Loucy (cell line): ENCODE data around the gene NMRK1.

Experiments
- H2AFZ ChIP-seq: fragments of 200-600 bp; sonication (generic); 2 replicates; pipeline ENCODE4 v1.6.0; 2016; ENCODE audit warnings: antibody characterized with exemption, mild to moderate bottlenecking, low read length, moderate library complexity
- H3F3A ChIP-seq: fragments of 200-600 bp; 2 replicates; pipeline ENCODE4 v1.6.0; 2016; ENCODE audit warnings: antibody characterized with exemption, low read depth, mild to moderate bottlenecking
- H3K27me3 ChIP-seq: fragments of 200-600 bp; sonication (generic); 2 replicates; pipeline ENCODE4 v1.6.1; 2014; ENCODE audit warnings: low read length, mild to moderate bottlenecking; ENCODE audit not compliant: insufficient read depth, poor library complexity, severe bottlenecking
- H3K36me3 ChIP-seq: fragments of 200-600 bp; sonication (generic); 2 replicates; pipeline ENCODE4 v1.6.1; 2016; ENCODE audit warnings: low read length; ENCODE audit not compliant: insufficient read depth
- H3K4me1 ChIP-seq: fragments of 200-600 bp; sonication (generic); 2 replicates; pipeline ENCODE4 v1.5.1; 2014; ENCODE audit warnings: low read length, mild to moderate bottlenecking; ENCODE audit not compliant: insufficient read depth, poor library complexity, severe bottlenecking
- H3K4me2 ChIP-seq: fragments of 200-600 bp; sonication (generic); 2 replicates; pipeline ENCODE4 v1.6.0; 2014; ENCODE audit warnings: antibody characterized with exemption, low read length, low read depth, mild to moderate bottlenecking; ENCODE audit not compliant: poor library complexity, severe bottlenecking
- H3K4me3 ChIP-seq: fragments of 200-600 bp; sonication (generic); 2 replicates; pipeline ENCODE4 v1.5.1; 2014; ENCODE audit warnings: low read length, mild to moderate bottlenecking, mixed read lengths; ENCODE audit not compliant: poor library complexity, severe bottlenecking
- H3K79me2 ChIP-seq: fragments of 200-600 bp; sonication (generic); 2 replicates; pipeline ENCODE4 v1.6.1; 2014; ENCODE audit warnings: low read length; ENCODE audit not compliant: insufficient read depth
- H3K9ac ChIP-seq: fragments of 200-600 bp; sonication (generic); 2 replicates; pipeline ENCODE4 v1.6.0; 2014; ENCODE audit warnings: mild to moderate bottlenecking, low read depth, low read length, moderate library complexity; ENCODE audit not compliant: poor library complexity, severe bottlenecking
- H3K9me2 ChIP-seq: fragments of 200-600 bp; sonication (generic); replicated peaks from 2 replicates; pipeline ENCODE4 v1.6.1; 2016; ENCODE audit warnings: low read depth, low read length, mixed read lengths
- H3K9me3 ChIP-seq: fragments of 200-600 bp; sonication (generic); 2 replicates; pipeline ENCODE4 v1.6.1; 2014; ENCODE audit warnings: mild to moderate bottlenecking, antibody characterized with exemption, low read length, low read depth; ENCODE audit not compliant: insufficient read depth
- H4K20me1 ChIP-seq: fragments of 200-600 bp; sonication (generic); 2 replicates; pipeline ENCODE4 v1.6.0; 2014; ENCODE audit warnings: antibody characterized with exemption, low read length, mild to moderate bottlenecking; ENCODE audit not compliant: insufficient read depth, poor library complexity, severe bottlenecking
- CTCF ChIP-seq: fragments of 200-600 bp; sonication (generic); conservative IDR thresholded peaks from 2 replicates; pipeline ENCODE4 v1.5.1; 2014; ENCODE audit warnings: mild to moderate bottlenecking, antibody characterized with exemption, low read length
- EZH2phosphoT487 ChIP-seq: fragments of 200-600 bp; IDR thresholded peaks from 2 replicates; pipeline ENCODE4 v1.6.1; 2018; ENCODE audit warnings: antibody characterized with exemption, mild to moderate bottlenecking, moderate library complexity, borderline replicate concordance

NMRK1 gene

GRCh38 chr9:75132244-75132643 lies 44.3 kb upstream of the NMRK1 start:
- no peak overlapping the region for H2AFZ ChIP-seq
- no peaks in the 10 kb centered on the region for H3K9me2 ChIP-seq
- no peaks in the 10 kb centered on the region for H3K79me2 ChIP-seq
- no peak overlapping the region for H3K4me3 ChIP-seq
- no peak overlapping the region for H3K9ac ChIP-seq
- H3K27me3 ChIP-seq = no peaks in the 10 kb centered on the region
- TF ChIP-seq EZH2phosphoT487 = no peak
- TF ChIP-seq CTCF = no peak
- H4K20me1 ChIP-seq = no peaks in the 10 kb centered on the region
- H3K36me3 ChIP-seq = peaks cover 65% of the 10 kb centered on the region; the same call in 1 of the 2 replicates
- H3K4me2 ChIP-seq = no peak overlapping the region
- no peaks in the 10 kb centered on the region for H3F3A ChIP-seq
- H3K4me1 ChIP-seq = no peaks in the 10 kb centered on the region
- H3K9me3 ChIP-seq = no peaks in the 10 kb centered on the region

GRCh38 chr9:75131700-75132099 lies 43.7 kb upstream of the NMRK1 start:
- no peaks in the 10 kb centered on the region for H3F3A ChIP-seq
- H3K4me3 ChIP-seq = no peak overlapping the region
- H3K36me3 ChIP-seq = peaks cover 59% of the 10 kb centered on the region; the same call in 1 of the 2 replicates
- TF ChIP-seq EZH2phosphoT487 (no peak), CTCF (no peak)
- H3K4me2 ChIP-seq = no peak overlapping the region
- H3K9me2 ChIP-seq = no peaks in the 10 kb centered on the region
- H3K4me1 ChIP-seq = no peaks in the 10 kb centered on the region
- no peaks in the 10 kb centered on the region for H4K20me1 ChIP-seq
- H3K9ac ChIP-seq = no peak overlapping the region
- no peaks in the 10 kb centered on the region for H3K9me3 ChIP-seq
- no peaks in the 10 kb centered on the region for H3K79me2 ChIP-seq
- no peaks in the 10 kb centered on the region for H3K27me3 ChIP-seq
- H2AFZ ChIP-seq = no peak overlapping the region

- no peak overlapping the region for H3K4me2 ChIP-seq
- peaks cover 52% of the 10 kb centered on the region; the same call in 1 of the 2 replicates for H3K36me3 ChIP-seq
- no peaks in the 10 kb centered on the region for H4K20me1 ChIP-seq
Observed at GRCh38 chr9:75130621-75131230, 42.8 kb upstream of the NMRK1 start.

More at GRCh38 chr9:75130621-75131230, 42.8 kb upstream of the NMRK1 start:
- Histone ChIP-seq H3K4me1 (no peaks in the 10 kb centered on the region), H3K79me2 (no peaks in the 10 kb centered on the region), H3F3A (no peaks in the 10 kb centered on the region), H3K9ac (no peak overlapping the region), H2AFZ (no peak overlapping the region), H3K9me2 (no peaks in the 10 kb centered on the region), H3K9me3 (no peaks in the 10 kb centered on the region), H3K4me3 (no peak overlapping the region), H3K27me3 (no peaks in the 10 kb centered on the region)
- TF ChIP-seq EZH2phosphoT487 = no peak
- no peak for TF ChIP-seq CTCF
